SU-DHL-6 (cell line): Measurements from ENCODE around the gene TTC23L.

Experiments
- H2AFZ ChIP-seq: fragments of 200-600 bp; sonication (generic); 2 replicates; pipeline ENCODE4 v1.6.1; 2014; ENCODE audit warnings: low read depth, mild to moderate bottlenecking, moderate library complexity, mixed read lengths, antibody characterized with exemption, low read length; ENCODE audit not compliant: severe bottlenecking
- H3F3A ChIP-seq: fragments of 200-600 bp; shearing (Covaris generic); 2 replicates; pipeline ENCODE4 v1.6.0; 2016; ENCODE audit warnings: antibody characterized with exemption, mild to moderate bottlenecking; ENCODE audit not compliant: insufficient read depth
- H3K27ac ChIP-seq: fragments of 200-600 bp; sonication (generic); 2 replicates; pipeline ENCODE4 v1.5.1; 2016; ENCODE audit warnings: low read depth, mild to moderate bottlenecking, low read length, moderate library complexity, mixed read lengths
- H3K27me3 ChIP-seq: fragments of 200-600 bp; sonication (generic), shearing (Covaris generic); 2 replicates; pipeline ENCODE4 v1.6.0; 2014; ENCODE audit warnings: mild to moderate bottlenecking, low read length
- H3K36me3 ChIP-seq: fragments of 200-600 bp; sonication (generic); 2 replicates; pipeline ENCODE4 v1.6.1; 2014; ENCODE audit warnings: mild to moderate bottlenecking, low read length, mixed read lengths
- H3K4me2 ChIP-seq: fragments of 300-600, 200-600 bp; shearing (Covaris generic), sonication (generic); 2 replicates; pipeline ENCODE4 v1.6.0; 2014; ENCODE audit warnings: low read length, low read depth, mild to moderate bottlenecking; ENCODE audit not compliant: poor library complexity, severe bottlenecking
- H3K4me3 ChIP-seq: fragments of 200-600 bp; sonication (generic); 2 replicates; pipeline ENCODE4 v1.5.1; 2014; ENCODE audit warnings: antibody characterized with exemption, low read length, mild to moderate bottlenecking, mixed read lengths; ENCODE audit not compliant: insufficient read depth, poor library complexity, severe bottlenecking
- H3K79me2 ChIP-seq: fragments of 200-600 bp; sonication (generic); 2 replicates; pipeline ENCODE4 v1.6.1; 2014; ENCODE audit warnings: mild to moderate bottlenecking, low read length, moderate library complexity; ENCODE audit not compliant: insufficient read depth
- H3K9ac ChIP-seq: fragments of 200-600 bp; sonication (generic); 2 replicates; pipeline ENCODE4 v1.7.0; 2014; ENCODE audit warnings: mild to moderate bottlenecking, low read length
- H3K9me2 ChIP-seq: fragments of 200-600 bp; sonication (generic); replicated peaks from 2 replicates; pipeline ENCODE4 v1.6.1; 2014; ENCODE audit warnings: low read length; ENCODE audit not compliant: insufficient read depth
- H3K9me3 ChIP-seq: fragments of 200-600 bp; sonication (generic); 2 replicates; pipeline ENCODE4 v1.6.1; 2014; ENCODE audit warnings: low read length, mixed read lengths; ENCODE audit not compliant: insufficient read depth
- H4K20me1 ChIP-seq: fragments of 200-600 bp; sonication (generic); 2 replicates; pipeline ENCODE4 v1.6.1; 2014; ENCODE audit warnings: low read depth, mild to moderate bottlenecking, antibody characterized with exemption, low read length, moderate library complexity, mixed read lengths
- EZH2phosphoT487 ChIP-seq: fragments of 200-600 bp; sonication (generic), shearing (Covaris generic); conservative IDR thresholded peaks from 2 replicates; pipeline ENCODE4 v1.6.1; 2018; ENCODE audit warnings: mild to moderate bottlenecking, antibody characterized with exemption, low read length, moderate library complexity, mixed read lengths
- TF ChIP-seq, protein P1 (sequence below): fragments of 200-600 bp; sonication (generic); IDR thresholded peaks from one replicate; pipeline ENCODE4 v1.5.1; 2017; ENCODE audit warnings: antibody characterized with exemption, mild to moderate bottlenecking, low read length, moderate library complexity; ENCODE audit not compliant: insufficient read depth, poor library complexity, severe bottlenecking

TTC23L gene

DNA sequence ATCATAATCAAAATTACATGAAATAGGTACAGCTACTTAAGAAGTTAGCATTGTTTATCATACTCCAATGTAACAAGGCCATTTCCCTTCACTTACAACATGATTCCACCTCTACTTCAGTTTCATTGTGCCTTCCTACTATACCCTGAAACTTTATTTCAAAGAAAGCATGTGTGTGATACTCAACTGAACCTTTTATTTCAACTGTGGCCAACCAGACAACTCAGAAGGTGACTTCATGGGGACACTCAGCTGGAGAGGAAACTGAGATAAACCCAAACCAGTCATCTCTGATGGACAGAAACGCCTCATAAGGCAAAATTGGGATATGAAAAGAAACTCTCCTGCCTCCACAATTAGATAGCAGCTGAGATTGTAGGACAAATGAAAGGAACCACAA is 5.9 kb upstream of the TTC23L start:
- Histone ChIP-seq H3K36me3 (no peaks in the 10 kb centered on the region), H3K9me2 (no peaks in the 10 kb centered on the region), H4K20me1 (no peaks in the 10 kb centered on the region), H3K27me3 (no peaks in the 10 kb centered on the region), H3K9me3 (no peaks in the 10 kb centered on the region), H2AFZ (no peak overlapping the region), H3K4me3 (no peak overlapping the region), H3K4me2 (no peak overlapping the region), H3F3A (no peaks in the 10 kb centered on the region), H3K9ac (no peak overlapping the region), H3K27ac (no peak overlapping the region), H3K79me2 (no peaks in the 10 kb centered on the region)
- no peak for TF ChIP-seq EZH2phosphoT487
- TF ChIP-seq, protein P1, sequence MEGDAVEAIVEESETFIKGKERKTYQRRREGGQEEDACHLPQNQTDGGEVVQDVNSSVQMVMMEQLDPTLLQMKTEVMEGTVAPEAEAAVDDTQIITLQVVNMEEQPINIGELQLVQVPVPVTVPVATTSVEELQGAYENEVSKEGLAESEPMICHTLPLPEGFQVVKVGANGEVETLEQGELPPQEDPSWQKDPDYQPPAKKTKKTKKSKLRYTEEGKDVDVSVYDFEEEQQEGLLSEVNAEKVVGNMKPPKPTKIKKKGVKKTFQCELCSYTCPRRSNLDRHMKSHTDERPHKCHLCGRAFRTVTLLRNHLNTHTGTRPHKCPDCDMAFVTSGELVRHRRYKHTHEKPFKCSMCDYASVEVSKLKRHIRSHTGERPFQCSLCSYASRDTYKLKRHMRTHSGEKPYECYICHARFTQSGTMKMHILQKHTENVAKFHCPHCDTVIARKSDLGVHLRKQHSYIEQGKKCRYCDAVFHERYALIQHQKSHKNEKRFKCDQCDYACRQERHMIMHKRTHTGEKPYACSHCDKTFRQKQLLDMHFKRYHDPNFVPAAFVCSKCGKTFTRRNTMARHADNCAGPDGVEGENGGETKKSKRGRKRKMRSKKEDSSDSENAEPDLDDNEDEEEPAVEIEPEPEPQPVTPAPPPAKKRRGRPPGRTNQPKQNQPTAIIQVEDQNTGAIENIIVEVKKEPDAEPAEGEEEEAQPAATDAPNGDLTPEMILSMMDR = no peak

DNA sequence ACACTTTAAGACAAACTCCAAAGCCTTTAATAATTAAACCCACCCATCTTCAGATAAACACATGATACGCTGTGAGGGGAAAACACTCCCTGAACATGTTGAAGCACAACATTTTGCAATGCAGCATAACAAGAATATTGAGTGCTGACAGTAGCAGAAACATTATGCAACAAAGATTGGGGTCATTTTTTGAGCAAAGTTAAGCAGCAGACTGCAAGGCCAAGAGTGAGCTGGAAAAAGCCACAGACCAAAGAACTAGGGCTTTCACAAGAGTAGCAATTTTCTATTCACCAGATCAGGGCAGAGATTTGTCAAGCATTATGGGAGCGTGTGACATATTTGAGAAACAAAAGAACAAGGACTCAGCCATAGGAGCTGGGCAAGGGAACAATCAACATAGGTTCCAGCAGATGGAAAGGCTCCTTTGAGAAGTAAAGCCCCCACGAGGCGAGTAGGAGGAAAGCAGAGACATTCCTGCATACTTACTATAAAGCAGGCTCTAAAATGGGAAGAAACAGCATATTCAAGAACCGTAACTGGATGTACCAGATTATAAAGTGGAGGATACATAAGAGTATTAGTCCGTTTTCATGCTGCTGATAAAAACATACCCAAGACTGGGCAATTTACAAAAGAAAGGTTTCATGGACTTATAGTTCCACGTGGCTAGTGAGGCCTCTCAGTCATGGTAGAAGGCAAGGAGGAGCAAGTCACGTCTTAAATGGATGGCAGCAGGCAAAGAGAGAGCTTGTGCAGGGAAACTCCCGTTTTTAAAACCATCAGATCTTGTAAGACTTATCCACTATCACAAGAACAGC is 4.8 kb upstream of the TTC23L start:
- Histone ChIP-seq H3K9ac (no peak overlapping the region), H3K27ac (no peak overlapping the region), H3F3A (no peaks in the 10 kb centered on the region), H3K36me3 (no peaks in the 10 kb centered on the region), H3K27me3 (no peaks in the 10 kb centered on the region), H2AFZ (no peak overlapping the region), H3K79me2 (no peaks in the 10 kb centered on the region), H3K9me2 (no peaks in the 10 kb centered on the region), H3K4me3 (no peak overlapping the region), H3K9me3 (no peaks in the 10 kb centered on the region), H4K20me1 (no peaks in the 10 kb centered on the region), H3K4me2 (no peak overlapping the region)
- no peak for TF ChIP-seq EZH2phosphoT487
- TF ChIP-seq, protein P1 = no peak

GRCh38 chr5:34834794-34835089 is 4.2 kb upstream of the TTC23L start:
- Histone ChIP-seq H3K36me3 (no peaks in the 10 kb centered on the region), H3K9ac (no peak overlapping the region), H2AFZ (no peak overlapping the region), H3K27me3 (no peaks in the 10 kb centered on the region), H3K79me2 (no peaks in the 10 kb centered on the region), H3F3A (no peaks in the 10 kb centered on the region), H3K27ac (no peak overlapping the region), H3K9me2 (no peaks in the 10 kb centered on the region), H4K20me1 (no peaks in the 10 kb centered on the region), H3K9me3 (no peaks in the 10 kb centered on the region), H3K4me3 (no peak overlapping the region), H3K4me2 (no peak overlapping the region)
- no peak for TF ChIP-seq EZH2phosphoT487
- TF ChIP-seq, protein P1 = no peak

DNA sequence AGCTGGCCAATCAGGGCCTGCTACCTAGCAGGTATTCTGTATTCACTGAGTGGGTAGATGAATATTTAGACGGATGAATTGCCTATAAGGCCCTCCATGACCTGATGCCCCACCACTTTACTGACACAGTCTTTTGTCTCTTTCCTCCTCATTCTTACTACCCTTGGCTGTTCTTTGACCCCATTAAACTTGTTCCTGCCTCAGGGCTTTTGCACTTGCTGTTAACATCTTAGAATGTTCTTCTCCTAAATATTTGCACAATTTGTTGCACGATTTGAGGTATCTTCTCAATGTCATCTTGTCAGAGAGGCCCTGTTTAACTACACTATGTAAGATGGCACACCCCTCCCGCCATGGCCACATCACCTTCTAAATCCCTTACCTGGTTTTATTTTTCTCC is 3.3 kb upstream of the TTC23L start:
- Histone ChIP-seq H3K79me2 (no peaks in the 10 kb centered on the region), H4K20me1 (no peaks in the 10 kb centered on the region), H3K4me3 (no peak overlapping the region), H3K27me3 (no peaks in the 10 kb centered on the region), H2AFZ (no peak overlapping the region), H3K36me3 (no peaks in the 10 kb centered on the region), H3K9me2 (no peaks in the 10 kb centered on the region), H3K9ac (no peak overlapping the region), H3K4me2 (no peak overlapping the region), H3F3A (no peaks in the 10 kb centered on the region), H3K27ac (no peak overlapping the region), H3K9me3 (no peaks in the 10 kb centered on the region)
- TF ChIP-seq, protein P1 = no peak
- no peak for TF ChIP-seq EZH2phosphoT487
